ENCODE data around the gene ATRNL1.
"Not testable (repeated sequence)": the region's sequence is repeated elsewhere in the genome, so short reads cannot be mapped to it uniquely, and the experiment has no call there.

ATRNL1 gene

GRCh38 chr10:115503546-115503945 lies 410.4 kb downstream of the ATRNL1 start:
- no peak overlapping the region for H3K27ac Mint-ChIP-seq
- no peaks in the 10 kb centered on the region for H3K36me3 Mint-ChIP-seq (ENCODE audit: low read depth)
- peaks cover 14% of the 10 kb centered on the region for H3K9me3 Mint-ChIP-seq
- H3K27me3 Mint-ChIP-seq (ENCODE audit: low read depth) = no peaks in the 10 kb centered on the region
- no peak overlapping the region for H3K4me3 Mint-ChIP-seq
- no peaks in the 10 kb centered on the region for H3K4me1 Mint-ChIP-seq (ENCODE audit: low read depth)

GRCh38 chr10:115514895-115515294 lies 421.7 kb downstream of the ATRNL1 start:
- H3K36me3 Mint-ChIP-seq (ENCODE audit: low read depth) = no peaks in the 10 kb centered on the region
- H3K27ac Mint-ChIP-seq = no peak overlapping the region
- no peaks in the 10 kb centered on the region for H3K27me3 Mint-ChIP-seq (ENCODE audit: low read depth)
- H3K4me1 Mint-ChIP-seq (ENCODE audit: low read depth) = no peaks in the 10 kb centered on the region
- H3K4me3 Mint-ChIP-seq = no peak overlapping the region
- no peaks in the 10 kb centered on the region for H3K9me3 Mint-ChIP-seq

GRCh38 chr10:115525141-115525540 lies 432.0 kb downstream of the ATRNL1 start:
- Mint-ChIP-seq H3K4me3 (no peak overlapping the region), H3K9me3 (peaks cover 3% of the 10 kb centered on the region), H3K27ac (no peak overlapping the region), H3K27me3 (ENCODE audit: low read depth) (no peaks in the 10 kb centered on the region), H3K4me1 (ENCODE audit: low read depth) (no peaks in the 10 kb centered on the region), H3K36me3 (ENCODE audit: low read depth) (no peaks in the 10 kb centered on the region)

GRCh38 chr10:115527682-115528081 lies 434.5 kb downstream of the ATRNL1 start:
- H3K27ac Mint-ChIP-seq; H3K36me3 Mint-ChIP-seq (ENCODE audit: low read depth); H3K9me3 Mint-ChIP-seq; H3K4me3 Mint-ChIP-seq; H3K4me1 Mint-ChIP-seq (ENCODE audit: low read depth); H3K27me3 Mint-ChIP-seq (ENCODE audit: low read depth): not testable (repeated sequence)

- not testable (repeated sequence) for H3K27me3 Mint-ChIP-seq (ENCODE audit: low read depth); H3K4me3 Mint-ChIP-seq; H3K4me1 Mint-ChIP-seq (ENCODE audit: low read depth); H3K27ac Mint-ChIP-seq; H3K9me3 Mint-ChIP-seq; H3K36me3 Mint-ChIP-seq (ENCODE audit: low read depth)
Measured at GRCh38 chr10:115536401-115536800, 443.2 kb downstream of the ATRNL1 start.

- Mint-ChIP-seq H3K9me3 (peaks cover 5% of the 10 kb centered on the region), H3K4me1 (ENCODE audit: low read depth) (no peaks in the 10 kb centered on the region), H3K4me3 (no peak overlapping the region), H3K27me3 (ENCODE audit: low read depth) (no peaks in the 10 kb centered on the region), H3K36me3 (ENCODE audit: low read depth) (no peaks in the 10 kb centered on the region), H3K27ac (no peak overlapping the region)
Measured at GRCh38 chr10:115539142-115539762, 446.1 kb downstream of the ATRNL1 start.

- Mint-ChIP-seq H3K27me3 (ENCODE audit: low read depth) (no peaks in the 10 kb centered on the region), H3K36me3 (ENCODE audit: low read depth) (no peaks in the 10 kb centered on the region), H3K4me1 (ENCODE audit: low read depth) (no peaks in the 10 kb centered on the region), H3K9me3 (no peaks in the 10 kb centered on the region), H3K27ac (no peak overlapping the region), H3K4me3 (no peak overlapping the region)
Measured at GRCh38 chr10:115555887-115556402, 462.8 kb downstream of the ATRNL1 start.

- no peaks in the 10 kb centered on the region for H3K27me3 Mint-ChIP-seq (ENCODE audit: low read depth)
- H3K27ac Mint-ChIP-seq = no peak overlapping the region
- no peaks in the 10 kb centered on the region for H3K36me3 Mint-ChIP-seq (ENCODE audit: low read depth)
- no peaks in the 10 kb centered on the region for H3K9me3 Mint-ChIP-seq
- H3K4me3 Mint-ChIP-seq = no peak overlapping the region
- H3K4me1 Mint-ChIP-seq (ENCODE audit: low read depth) = no peaks in the 10 kb centered on the region
Measured at GRCh38 chr10:115558252-115558651, 465.1 kb downstream of the ATRNL1 start.

- no peaks in the 10 kb centered on the region for H3K27me3 Mint-ChIP-seq (ENCODE audit: low read depth)
- no peak overlapping the region for H3K4me3 Mint-ChIP-seq
- H3K4me1 Mint-ChIP-seq (ENCODE audit: low read depth) = no peaks in the 10 kb centered on the region
- no peak overlapping the region for H3K27ac Mint-ChIP-seq
- no peaks in the 10 kb centered on the region for H3K9me3 Mint-ChIP-seq
- H3K36me3 Mint-ChIP-seq (ENCODE audit: low read depth) = no peaks in the 10 kb centered on the region
Measured at GRCh38 chr10:115566867-115567266, 473.7 kb downstream of the ATRNL1 start.

- Mint-ChIP-seq H3K4me1 (ENCODE audit: low read depth) (no peaks in the 10 kb centered on the region), H3K9me3 (no peaks in the 10 kb centered on the region), H3K36me3 (ENCODE audit: low read depth) (no peaks in the 10 kb centered on the region), H3K27ac (no peak overlapping the region), H3K27me3 (ENCODE audit: low read depth) (no peaks in the 10 kb centered on the region), H3K4me3 (no peak overlapping the region)
Measured at GRCh38 chr10:115572740-115573455, 479.7 kb downstream of the ATRNL1 start.

GRCh38 chr10:115580239-115580638 lies 487.1 kb downstream of the ATRNL1 start:
- Mint-ChIP-seq H3K36me3 (ENCODE audit: low read depth) (no peaks in the 10 kb centered on the region), H3K27ac (no peak overlapping the region), H3K27me3 (ENCODE audit: low read depth) (no peaks in the 10 kb centered on the region), H3K4me1 (ENCODE audit: low read depth) (no peaks in the 10 kb centered on the region), H3K9me3 (peaks cover 8% of the 10 kb centered on the region), H3K4me3 (no peak overlapping the region)

- H3K4me3 Mint-ChIP-seq = no peak overlapping the region
- peaks cover 7% of the 10 kb centered on the region for H3K9me3 Mint-ChIP-seq
- H3K27ac Mint-ChIP-seq = no peak overlapping the region
- H3K36me3 Mint-ChIP-seq (ENCODE audit: low read depth) = no peaks in the 10 kb centered on the region
- no peaks in the 10 kb centered on the region for H3K27me3 Mint-ChIP-seq (ENCODE audit: low read depth)
- no peaks in the 10 kb centered on the region for H3K4me1 Mint-ChIP-seq (ENCODE audit: low read depth)
Measured at GRCh38 chr10:115593060-115593459, 499.9 kb downstream of the ATRNL1 start.

- Mint-ChIP-seq H3K4me3 (no peak overlapping the region), H3K27ac (no peak overlapping the region), H3K36me3 (ENCODE audit: low read depth) (no peaks in the 10 kb centered on the region), H3K9me3 (no peaks in the 10 kb centered on the region), H3K27me3 (ENCODE audit: low read depth) (no peaks in the 10 kb centered on the region), H3K4me1 (ENCODE audit: low read depth) (no peaks in the 10 kb centered on the region)
Measured at GRCh38 chr10:115604627-115605026, 511.5 kb downstream of the ATRNL1 start.

GRCh38 chr10:115606086-115606485 lies 512.9 kb downstream of the ATRNL1 start:
- Mint-ChIP-seq H3K36me3 (ENCODE audit: low read depth) (no peaks in the 10 kb centered on the region), H3K27me3 (ENCODE audit: low read depth) (no peaks in the 10 kb centered on the region), H3K4me1 (ENCODE audit: low read depth) (no peaks in the 10 kb centered on the region), H3K4me3 (no peak overlapping the region), H3K9me3 (no peaks in the 10 kb centered on the region), H3K27ac (no peak overlapping the region)

- Mint-ChIP-seq H3K36me3 (ENCODE audit: low read depth) (no peaks in the 10 kb centered on the region), H3K9me3 (no peaks in the 10 kb centered on the region), H3K27ac (no peak overlapping the region), H3K4me1 (ENCODE audit: low read depth) (no peaks in the 10 kb centered on the region), H3K27me3 (ENCODE audit: low read depth) (no peaks in the 10 kb centered on the region), H3K4me3 (no peak overlapping the region)
Measured at GRCh38 chr10:115606741-115607140, 513.6 kb downstream of the ATRNL1 start.

Measured in T-helper 1 cell treated with Interleukin-12 subunit alpha and Interleukin-12 subunit beta and Interleukin-4 antibody, amounts not matched to agents 30 μg/mL and 1 μg/mL, for 36 hours (primary cell).